Measurements from ENCODE around the gene MRPS16. TPM values are rescaled to one million over a fixed set of nuclear protein-coding genes. Genes with fewer than 3 reads are reported as not detected.
"Not testable (repeated sequence)": the region's sequence is repeated elsewhere in the genome, so short reads cannot be mapped to it uniquely, and the experiment has no call there.

The MRPS16 gene
- 158 and 166 TPM in 2 replicates for total RNA-seq (2014; rRNA removed; shearing (Covaris generic))
- polyA plus RNA-seq (2015; cell fraction: cytosol; rRNA removed) = 118 and 125 TPM in 2 replicates
- polyA plus RNA-seq (2015; cell fraction: nucleus; rRNA removed) = 53.3 and 59.7 TPM in 2 replicates

DNA sequence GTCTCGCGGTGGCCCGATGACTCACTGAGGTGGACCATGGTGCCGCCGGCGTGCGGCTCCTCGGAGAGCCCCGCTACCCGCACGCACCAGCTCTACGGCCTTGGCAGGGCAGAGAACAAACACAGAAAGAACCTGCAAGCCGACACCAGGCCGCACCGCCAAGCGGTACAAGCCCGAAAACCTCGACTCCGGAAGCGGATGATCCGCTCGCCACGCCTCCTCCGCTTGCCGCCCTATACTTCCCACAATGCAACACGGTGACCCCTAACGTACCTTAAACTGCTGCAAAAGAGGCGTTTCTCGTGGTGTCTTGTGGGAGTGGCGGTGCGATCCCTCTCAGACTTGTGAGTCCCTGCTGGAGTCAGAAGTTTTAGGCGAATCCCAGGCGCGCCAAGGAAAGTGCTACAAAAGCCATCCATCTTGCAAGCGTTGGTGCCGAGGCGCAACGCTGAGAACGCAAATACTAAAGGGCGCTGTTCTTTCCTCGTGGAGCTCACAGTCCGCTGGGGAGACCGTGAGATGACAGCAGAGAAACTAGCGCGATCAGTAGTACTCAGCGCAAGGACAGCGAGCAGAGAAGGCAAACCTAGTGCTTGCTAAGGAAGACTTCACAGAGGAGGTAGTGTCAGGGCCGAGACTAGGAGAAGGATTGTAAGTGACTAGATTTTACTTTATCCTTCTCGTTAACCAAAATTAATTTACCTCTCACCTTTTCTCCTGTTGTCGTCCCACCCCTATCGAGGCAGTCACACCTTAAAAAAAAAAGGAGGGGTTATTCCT, at the start of gene MRPS16:
Gene MRPS16 (minus strand): TSS at position 200 of the 780 bp plus-strand sequence. CDS start 162 bp downstream, at position 38.
- DNase-seq (ENCODE audit: low read depth) = peak; percentile 96

DNA sequence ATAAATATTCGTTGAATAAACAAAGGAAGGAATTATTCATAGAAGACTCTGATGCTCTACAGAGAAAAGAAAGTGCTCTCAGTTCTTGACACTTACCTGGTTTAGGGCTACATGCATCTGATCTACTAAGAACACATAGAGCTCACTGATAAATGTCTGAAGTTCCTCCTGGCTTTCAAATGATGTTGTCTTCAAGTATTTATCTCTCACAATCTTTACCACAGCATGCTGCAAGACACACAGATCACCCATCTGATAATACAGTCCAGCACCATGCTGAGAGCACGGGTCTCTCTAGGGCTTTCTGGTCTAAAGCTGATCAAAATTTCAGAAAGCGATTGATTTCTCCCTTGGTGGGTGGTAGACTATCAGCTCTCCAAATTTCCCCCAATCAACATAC, 44.5 kb upstream of the MRPS16 start:
- DNase-seq (ENCODE audit: low read depth) = no peak

DNA sequence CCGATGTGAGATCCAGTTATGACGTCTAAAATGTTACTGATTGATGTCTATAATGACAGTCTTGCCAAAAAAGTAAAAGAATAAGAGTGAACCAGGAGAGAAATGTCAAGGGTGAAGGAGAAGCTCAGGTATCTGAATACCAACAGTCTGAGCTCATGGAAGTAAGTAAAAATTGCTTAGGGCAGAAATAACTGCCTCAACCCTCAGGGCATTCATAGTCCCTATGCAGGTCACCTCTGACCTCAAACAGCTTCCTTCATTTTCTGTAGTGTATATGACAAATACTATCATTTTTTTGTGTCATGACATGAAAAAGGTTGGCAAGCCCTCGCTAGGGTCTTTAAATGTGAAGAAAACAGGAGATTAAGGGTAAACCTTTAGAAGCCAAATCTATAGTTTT, 41.0 kb upstream of the MRPS16 start:
- no peak for DNase-seq (ENCODE audit: low read depth)

DNA sequence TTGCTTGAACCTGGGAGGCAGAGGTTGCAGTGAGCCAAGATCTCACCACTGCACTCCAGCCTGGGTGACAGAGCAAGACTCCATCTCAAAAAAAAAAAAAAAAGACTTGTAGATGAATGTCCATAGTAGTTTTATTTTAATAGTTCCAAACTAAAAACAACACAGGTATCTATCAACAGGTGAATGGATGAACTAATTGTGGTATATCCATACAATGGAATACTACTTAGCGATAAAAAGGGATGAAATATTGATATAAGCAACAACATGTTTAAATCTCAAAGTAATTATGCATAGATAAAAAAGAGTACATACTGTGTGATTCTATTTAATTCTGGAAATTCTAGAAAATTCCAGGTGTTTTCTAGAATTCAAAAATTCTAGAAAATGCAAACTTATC, 37.5 kb upstream of the MRPS16 start:
- no peak for DNase-seq (ENCODE audit: low read depth)

DNA sequence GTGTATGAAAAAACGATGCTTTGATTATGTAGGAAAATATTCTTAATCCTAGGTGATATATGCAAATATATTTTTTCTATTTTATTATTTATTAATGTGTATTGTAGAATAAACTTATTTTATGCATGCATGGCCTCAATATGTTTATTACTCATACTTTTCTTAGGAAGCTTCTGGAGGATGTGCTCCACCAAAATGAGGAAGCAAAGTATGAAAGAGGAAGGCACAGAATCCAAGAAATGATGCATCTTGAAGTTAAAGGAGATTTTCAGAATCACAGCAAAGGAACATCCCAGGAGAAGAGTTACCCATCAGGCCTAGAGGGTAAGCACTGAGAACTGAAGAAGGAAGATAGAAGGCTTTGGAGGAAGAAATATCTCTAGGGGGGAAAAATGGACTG, 35.0 kb upstream of the MRPS16 start:
- no peak for DNase-seq (ENCODE audit: low read depth)

DNA sequence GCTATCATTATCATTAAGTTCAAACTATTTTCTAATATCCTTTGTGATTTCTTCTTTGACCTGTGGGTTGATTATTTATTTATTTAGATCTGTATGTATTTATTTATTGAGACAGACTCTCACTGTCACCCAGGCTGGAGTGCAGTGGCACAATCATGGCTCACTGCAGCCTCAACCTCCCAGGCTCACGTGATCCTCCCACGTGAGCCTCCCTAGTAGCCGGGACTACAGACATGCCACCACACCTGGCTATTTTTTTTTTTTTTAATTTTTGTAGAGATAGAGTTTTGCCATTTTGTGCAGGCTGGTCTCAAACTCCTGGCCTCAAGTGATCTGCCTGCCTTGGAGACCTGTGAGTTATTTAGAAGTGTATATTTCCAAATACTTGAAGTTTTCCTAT, 28.7 kb upstream of the MRPS16 start:
- no peak for DNase-seq (ENCODE audit: low read depth)

DNA sequence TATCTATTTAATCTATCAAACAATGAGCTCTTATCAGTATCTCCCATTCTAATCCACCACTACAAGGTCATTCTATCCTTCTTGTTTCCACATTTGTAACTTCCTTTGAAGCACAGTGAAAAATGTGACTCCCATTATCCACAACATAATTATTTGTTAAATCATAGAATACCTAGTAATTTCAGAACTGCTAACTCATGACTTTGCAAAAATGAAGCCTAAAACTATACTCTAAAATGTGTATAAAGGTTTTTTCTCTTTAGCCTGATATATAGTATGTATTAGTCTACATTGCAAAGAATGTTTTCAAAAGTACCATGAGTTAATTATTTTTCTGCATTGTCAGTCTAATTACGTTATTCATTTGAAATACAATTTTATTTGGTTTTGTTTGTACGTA, 12.0 kb upstream of the MRPS16 start:
- no peak for DNase-seq (ENCODE audit: low read depth)

DNA sequence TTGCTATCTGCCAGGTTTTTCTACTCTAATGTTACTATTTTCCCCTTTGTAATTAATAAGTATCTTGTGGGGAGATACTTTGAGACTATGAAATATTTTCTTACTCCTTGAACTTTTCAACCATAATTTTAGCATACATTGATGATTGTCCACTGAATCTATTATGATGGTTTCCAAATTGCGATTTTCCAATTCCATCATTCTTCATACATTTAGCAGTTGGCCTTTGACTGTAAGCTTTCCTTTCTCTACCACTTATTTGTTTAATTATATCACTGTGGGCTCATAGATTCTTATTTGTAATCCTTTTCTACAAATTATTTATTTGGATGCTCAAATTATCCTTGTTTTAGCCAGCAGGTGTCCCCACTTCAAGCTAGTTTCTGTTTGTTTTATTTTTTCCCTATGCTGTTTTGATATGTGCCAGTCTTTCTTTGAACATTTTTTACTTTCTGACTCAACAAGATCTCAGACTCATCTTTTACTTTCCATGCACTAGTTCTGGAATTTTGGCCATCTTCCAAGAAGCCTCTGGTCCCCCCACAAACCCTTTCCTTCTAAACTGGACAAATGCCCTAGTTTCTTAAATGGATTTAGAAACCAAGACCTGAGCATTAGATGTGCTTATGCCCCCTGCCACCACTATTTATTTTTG, 11.4 kb upstream of the MRPS16 start:
- DNase-seq (ENCODE audit: low read depth) = peak; percentile 69

DNA sequence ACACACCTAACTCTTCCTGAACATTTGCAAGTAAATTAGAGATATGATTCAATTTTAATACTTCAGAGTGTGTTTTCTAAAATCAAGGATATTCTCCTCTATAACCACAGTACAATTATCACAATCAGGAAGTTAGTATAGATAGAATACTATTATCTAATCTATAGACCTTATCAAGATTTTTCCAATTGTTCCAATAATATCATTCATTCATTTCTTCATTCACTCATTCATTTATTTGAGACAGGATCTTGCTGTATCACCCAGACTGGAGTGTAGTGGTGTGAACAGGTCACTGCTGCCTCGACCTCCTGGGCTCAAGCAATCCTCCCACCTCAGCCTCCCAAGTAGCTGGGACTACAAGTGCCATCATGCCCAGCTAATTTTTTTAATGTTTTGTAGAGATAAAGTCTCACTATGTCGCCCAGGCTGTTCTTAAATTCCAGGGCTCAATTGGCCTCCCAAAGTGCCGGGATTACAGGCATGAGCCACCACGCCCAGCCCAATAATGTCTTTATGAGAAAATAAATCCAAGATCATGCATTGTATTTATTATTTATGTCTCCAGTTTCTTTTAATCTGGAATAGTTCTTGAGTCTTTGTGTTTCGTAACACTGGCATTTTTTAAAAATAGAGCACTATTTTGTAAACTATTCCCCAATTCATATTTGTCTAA, 10.6 kb upstream of the MRPS16 start:
- DNase-seq (ENCODE audit: low read depth) = no peak

DNA sequence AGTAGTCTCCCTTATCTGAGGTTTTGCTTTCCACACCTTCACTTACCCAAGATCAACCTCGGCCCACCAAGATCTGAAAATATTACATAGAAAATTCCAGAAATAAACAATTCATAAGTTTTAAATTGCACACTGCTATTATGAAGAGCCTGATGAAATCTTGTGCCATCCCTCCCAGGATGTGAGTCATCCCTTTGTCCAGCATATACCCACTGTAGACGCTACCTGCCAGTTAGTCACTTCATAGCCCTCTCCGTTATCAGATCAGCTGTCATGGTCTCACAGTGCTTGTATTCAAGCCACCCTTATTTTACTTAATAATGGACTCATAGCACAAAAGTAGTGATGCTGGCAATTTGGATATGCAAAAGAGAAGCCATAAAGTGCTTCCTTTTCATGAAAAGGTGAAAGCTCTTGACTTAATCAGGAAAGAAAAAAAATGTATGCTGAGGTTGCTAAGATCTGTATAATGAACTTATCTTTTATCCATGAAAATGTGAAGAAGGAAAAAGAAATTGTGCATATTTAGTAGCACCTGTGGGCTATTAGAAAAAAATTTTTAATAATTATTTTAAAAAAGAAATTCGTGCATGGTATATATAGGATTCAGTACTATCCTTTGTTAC, 9.8 kb upstream of the MRPS16 start:
- peak; percentile 89 for DNase-seq (ENCODE audit: low read depth)

DNA sequence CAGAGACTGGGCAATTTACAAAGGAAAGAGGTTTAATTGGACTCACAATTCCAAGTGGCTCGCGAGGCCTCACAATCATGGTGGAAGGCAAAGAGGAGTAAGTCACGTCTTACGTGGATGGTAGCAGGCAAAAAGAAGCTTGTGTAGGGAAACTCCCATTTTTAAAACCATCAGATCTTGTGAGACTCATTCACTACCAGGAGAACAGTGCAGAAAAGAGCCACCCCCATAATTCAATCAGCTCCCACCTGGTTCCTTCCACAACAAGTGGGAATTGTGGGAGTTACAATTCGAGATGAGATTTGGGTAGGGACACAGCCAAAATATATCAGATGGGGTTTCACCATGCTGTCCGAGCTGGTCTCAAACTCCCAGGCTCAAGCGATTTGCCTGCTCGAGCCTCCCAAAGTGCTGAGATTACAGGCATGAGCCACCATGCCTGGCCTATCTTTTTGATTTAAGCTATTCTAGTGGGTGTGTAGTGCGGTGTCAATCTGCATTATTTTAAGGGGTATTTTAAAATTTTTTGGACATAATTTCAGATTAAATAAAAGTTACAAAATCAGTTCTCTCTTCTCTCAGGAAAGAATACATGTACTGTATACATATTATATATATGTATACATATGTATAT, 9.0 kb upstream of the MRPS16 start:
- DNase-seq (ENCODE audit: low read depth) = no peak

DNA sequence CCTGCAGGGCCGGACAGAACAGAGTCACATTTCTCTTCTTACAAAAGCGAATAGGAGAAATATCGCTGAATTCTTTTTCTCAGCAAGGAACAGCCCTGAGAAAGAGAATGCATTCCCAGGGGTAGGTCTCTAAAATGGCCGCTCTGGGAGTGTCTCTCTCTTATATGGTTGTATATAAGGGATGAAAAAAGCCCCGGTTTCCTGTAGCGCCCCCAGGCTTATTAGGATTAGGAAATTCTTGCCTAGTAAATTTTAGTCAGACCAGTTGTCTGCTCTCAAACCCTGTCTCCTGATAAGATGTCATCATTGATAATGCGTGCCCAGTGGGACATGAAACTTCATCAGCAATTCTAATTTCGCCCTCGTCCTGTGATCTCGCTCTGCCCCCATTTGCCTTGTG, 6.2 kb upstream of the MRPS16 start:
- DNase-seq (ENCODE audit: low read depth) = not testable (repeated sequence)

DNA sequence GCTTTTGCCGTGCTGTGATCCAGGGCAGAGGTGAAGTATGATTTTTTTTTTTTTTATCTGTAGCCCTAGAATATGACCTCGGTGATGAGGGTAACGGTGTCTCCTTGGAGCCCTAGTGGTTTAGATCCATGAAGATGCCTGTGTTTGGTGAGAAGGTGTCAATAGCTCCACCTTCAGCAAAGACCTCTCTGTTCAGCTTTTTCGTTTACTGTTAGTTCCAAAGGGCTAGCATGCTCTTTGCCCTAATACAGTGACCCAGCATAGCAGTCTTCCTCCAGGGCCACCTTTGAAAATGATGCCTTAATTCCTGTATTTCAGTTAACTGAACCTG, 746 bp upstream of the MRPS16 start:
- peak; percentile 29 for DNase-seq (ENCODE audit: low read depth)

DNA sequence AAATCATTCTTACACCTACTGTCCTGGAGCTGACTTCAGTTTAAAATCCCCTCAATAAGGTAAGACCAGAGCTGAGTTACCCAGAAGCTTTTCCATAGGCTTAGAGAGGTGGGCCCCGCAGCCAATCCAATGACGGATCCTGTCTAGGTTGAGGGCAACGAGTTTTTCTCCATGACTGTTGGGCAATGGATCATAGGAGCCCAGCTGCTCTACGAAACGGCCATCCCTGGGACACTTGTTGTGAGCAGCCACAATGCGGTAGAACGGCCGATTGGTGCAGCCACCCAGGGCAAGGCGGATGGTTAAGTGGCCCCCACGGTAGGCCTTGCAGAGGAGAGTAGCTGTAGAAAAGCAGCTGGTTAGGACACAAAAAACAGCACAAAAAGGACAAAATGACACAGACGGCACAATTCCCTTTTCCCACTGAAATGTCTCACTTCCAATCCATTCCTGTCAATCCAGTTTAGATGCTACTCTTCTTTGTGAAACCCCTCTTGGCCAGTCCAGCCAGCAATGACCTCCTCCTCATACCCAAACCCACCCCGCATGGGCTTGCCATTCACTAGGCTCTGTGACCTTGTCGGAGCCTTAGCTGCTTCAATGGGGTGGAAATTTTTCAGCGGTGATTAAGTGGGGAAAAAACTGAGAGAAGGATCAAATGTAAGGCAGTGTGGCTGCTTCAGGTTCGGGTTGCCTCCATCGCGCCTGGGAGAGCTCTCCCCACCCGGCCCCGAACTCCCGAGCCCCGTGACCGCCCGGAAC, 580 bp downstream of the MRPS16 start:
- DNase-seq (ENCODE audit: low read depth) = peak; percentile 10

DNA sequence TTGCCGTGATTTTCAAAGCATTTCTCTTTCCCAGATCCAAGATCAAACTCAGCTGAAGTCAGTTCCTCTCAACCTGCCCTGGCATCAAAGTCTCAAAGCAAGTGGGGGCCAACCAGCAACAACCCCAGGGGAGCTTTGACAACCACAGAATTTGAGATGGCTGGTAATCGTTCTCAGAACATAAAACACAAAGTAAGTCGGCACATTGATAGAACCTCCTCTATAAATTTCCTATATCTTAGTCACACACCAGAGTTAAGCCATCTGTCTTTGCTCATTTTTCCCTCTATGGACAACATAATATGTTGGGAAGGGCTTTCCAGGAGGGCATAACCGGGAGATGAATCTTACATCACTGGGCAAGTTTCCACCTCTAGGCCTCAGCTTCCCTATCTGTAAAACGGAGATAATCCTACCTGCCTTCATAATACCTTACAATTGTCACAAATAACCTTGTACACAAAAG, 4.2 kb downstream of the MRPS16 start:
- DNase-seq (ENCODE audit: low read depth) = no peak

DNA sequence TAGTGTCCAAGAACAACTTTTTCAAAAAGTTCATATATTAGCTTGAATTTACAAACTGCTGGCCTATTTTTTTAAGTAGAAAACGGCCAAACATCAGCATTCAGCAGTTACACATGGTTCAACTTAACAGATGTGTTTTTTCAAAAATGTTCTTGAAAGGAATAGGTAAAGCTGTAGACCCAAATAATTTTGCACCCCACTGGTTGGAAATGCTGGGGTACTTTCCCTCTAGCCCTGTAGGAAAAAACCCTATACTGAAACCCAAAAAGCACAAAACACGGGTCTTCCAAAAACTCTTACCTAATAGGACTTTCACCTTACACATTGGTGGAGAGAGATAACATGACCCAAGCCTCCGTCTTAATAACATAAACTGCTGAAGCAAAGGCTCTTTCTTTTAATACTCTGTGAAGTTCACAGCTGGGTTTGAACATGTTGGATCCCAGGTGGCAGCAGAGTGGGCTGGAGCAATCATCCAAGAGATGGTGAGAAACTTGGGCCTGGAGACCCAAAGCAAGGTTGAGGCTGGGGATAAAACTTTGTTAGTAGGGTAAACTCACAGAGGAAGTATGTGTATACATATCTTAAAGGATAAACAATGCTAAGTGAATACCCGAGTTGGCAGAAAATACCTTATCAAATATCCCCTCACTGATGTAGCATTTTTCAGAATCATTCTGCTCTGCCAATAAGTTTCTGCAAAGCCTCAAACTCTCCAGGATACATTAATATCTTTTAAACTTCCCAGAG, 4.8 kb downstream of the MRPS16 start:
- peak; percentile 6 for DNase-seq (ENCODE audit: low read depth)

DNA sequence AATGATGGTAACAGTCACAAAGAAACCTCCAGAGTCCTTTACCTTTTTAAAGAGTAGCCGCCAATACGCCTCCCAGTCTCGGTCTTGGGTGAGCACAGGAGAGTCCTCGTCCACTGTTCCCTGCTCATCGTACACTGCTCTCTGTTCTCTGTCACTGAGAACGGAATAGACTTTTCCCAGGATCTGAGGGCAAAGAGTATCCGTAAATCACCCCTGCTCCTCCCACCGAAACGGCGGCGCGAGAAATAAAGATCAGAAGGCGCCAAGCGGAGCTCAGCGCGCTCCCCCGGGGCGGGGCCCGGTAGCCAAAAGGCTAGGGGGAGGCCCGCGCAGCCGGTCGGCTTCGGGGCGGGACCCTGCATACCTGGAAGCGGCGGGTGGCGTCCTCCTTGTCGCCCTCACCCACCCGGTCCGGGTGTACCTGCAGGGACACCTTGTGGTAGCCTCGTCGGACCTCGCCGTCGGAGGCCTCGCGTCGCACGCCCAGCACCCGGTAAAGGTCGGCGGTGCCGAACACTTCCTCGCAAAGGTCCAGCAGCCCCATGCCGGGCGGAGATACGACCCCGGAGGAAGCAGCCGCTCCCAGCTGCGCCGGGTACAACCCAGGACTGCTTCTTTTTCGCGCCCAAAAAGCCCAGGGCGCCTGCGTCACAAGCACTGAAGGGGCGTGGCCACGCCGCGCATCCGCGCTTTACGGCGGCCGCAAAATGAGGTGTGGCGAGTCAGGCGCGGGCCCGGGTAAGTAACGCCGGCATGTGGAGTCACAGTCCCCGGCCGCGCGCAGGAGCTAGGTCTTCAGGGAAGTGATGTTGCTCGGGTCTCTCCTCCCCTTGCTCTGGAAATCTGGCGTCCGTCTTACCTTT, 5.6 kb downstream of the MRPS16 start, which contains the start of gene DNAJC9:
Gene DNAJC9 (minus strand): TSS at position 610 of the 863 bp plus-strand sequence. CDS start 66 bp downstream, at position 544.
- peak; percentile 96 for DNase-seq (ENCODE audit: low read depth)

DNA sequence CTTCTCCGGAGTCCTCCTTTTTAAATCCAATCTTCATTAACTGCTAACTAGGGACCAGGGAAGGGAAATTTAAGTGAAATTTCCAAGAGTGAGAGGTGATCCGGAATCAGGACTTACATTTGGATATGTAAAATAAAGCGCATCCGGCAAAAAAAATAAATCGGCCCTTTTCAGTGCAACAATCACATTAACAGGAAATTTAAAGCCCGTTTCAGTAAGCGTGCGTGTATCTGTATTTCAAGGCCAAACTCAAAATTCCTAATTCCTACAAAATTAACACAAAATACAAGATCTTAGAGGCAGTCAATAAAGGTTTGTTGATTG, 6.2 kb downstream of the MRPS16 start:
- DNase-seq (ENCODE audit: low read depth) = no peak

All from HT1080 (cell line).